Measurements from ENCODE around the gene STAT4. TPM values are rescaled to one million over a fixed set of nuclear protein-coding genes. Genes with fewer than 3 reads are reported as not detected.

STAT4 gene
- total RNA-seq, 1 donor, result 163 TPM

GRCh38 chr2:191166111-191166755 lies 15.4 kb upstream of the STAT4 start:
- Histone ChIP-seq H3K9me3 (ENCODE audit: low read depth, low read length) (no peaks in the 10 kb centered on the region), H3K4me3 (ENCODE audit: low read length) (no peak overlapping the region), H3K4me1 (ENCODE audit: insufficient read depth, low read length) (no peaks in the 10 kb centered on the region), H3K27me3 (ENCODE audit: insufficient read depth, low read length) (no peaks in the 10 kb centered on the region)

GRCh38 chr2:191165176-191165643 lies 14.4 kb upstream of the STAT4 start:
- H3K4me1 ChIP-seq (ENCODE audit: insufficient read depth, low read length), result no peaks in the 10 kb centered on the region
- no peaks in the 10 kb centered on the region for H3K27me3 ChIP-seq (ENCODE audit: insufficient read depth, low read length)
- no peaks in the 10 kb centered on the region for H3K9me3 ChIP-seq (ENCODE audit: low read depth, low read length)
- no peak overlapping the region for H3K4me3 ChIP-seq (ENCODE audit: low read length)

- Histone ChIP-seq H3K9me3 (ENCODE audit: low read depth, low read length) (no peaks in the 10 kb centered on the region), H3K27me3 (ENCODE audit: insufficient read depth, low read length) (no peaks in the 10 kb centered on the region), H3K4me1 (ENCODE audit: insufficient read depth, low read length) (no peaks in the 10 kb centered on the region), H3K4me3 (ENCODE audit: low read length) (no peak overlapping the region)
These were observed 8.0 kb upstream of the STAT4 start for GRCh38 chr2:191158747-191159146.

- Histone ChIP-seq H3K27me3 (ENCODE audit: insufficient read depth, low read length) (no peaks in the 10 kb centered on the region), H3K9me3 (ENCODE audit: low read depth, low read length) (no peaks in the 10 kb centered on the region), H3K4me3 (ENCODE audit: low read length) (no peak overlapping the region), H3K4me1 (ENCODE audit: insufficient read depth, low read length) (no peaks in the 10 kb centered on the region)
These were observed 7.4 kb upstream of the STAT4 start for GRCh38 chr2:191158193-191158592.

- Histone ChIP-seq H3K4me1 (ENCODE audit: insufficient read depth, low read length) (peaks cover 11% of the 10 kb centered on the region), H3K4me3 (ENCODE audit: low read length) (no peak overlapping the region), H3K9me3 (ENCODE audit: low read depth, low read length) (no peaks in the 10 kb centered on the region), H3K27me3 (ENCODE audit: insufficient read depth, low read length) (no peaks in the 10 kb centered on the region)
These were observed 4.8 kb upstream of the STAT4 start for GRCh38 chr2:191155608-191156071.

GRCh38 chr2:191153716-191154115 lies 2.9 kb upstream of the STAT4 start:
- H3K27me3 ChIP-seq (ENCODE audit: insufficient read depth, low read length), result no peaks in the 10 kb centered on the region
- no peaks in the 10 kb centered on the region for H3K9me3 ChIP-seq (ENCODE audit: low read depth, low read length)
- H3K4me1 ChIP-seq (ENCODE audit: insufficient read depth, low read length), result peaks cover 11% of the 10 kb centered on the region
- H3K4me3 ChIP-seq (ENCODE audit: low read length), result no peak overlapping the region

- Histone ChIP-seq H3K4me1 (ENCODE audit: insufficient read depth, low read length) (peaks cover 17% of the 10 kb centered on the region), H3K4me3 (ENCODE audit: low read length) (no peak overlapping the region)
These were observed 1.9 kb upstream of the STAT4 start for GRCh38 chr2:191152482-191153240.

GRCh38 chr2:191151331-191151730 lies 537 bp upstream of the STAT4 start:
- Histone ChIP-seq H3K4me3 (ENCODE audit: low read length) (peak overlapping the region; percentile 74), H3K27me3 (ENCODE audit: insufficient read depth, low read length) (no peaks in the 10 kb centered on the region), H3K4me1 (ENCODE audit: insufficient read depth, low read length) (peaks cover 17% of the 10 kb centered on the region), H3K9me3 (ENCODE audit: low read depth, low read length) (no peaks in the 10 kb centered on the region)

More at GRCh38 chr2:191152482-191153240, 1.9 kb upstream of the STAT4 start:
- no peaks in the 10 kb centered on the region for H3K9me3 ChIP-seq (ENCODE audit: low read depth, low read length)
- H3K27me3 ChIP-seq (ENCODE audit: insufficient read depth, low read length), result no peaks in the 10 kb centered on the region

GRCh38 chr2:191150230-191150599 lies 579 bp downstream of the STAT4 start:
- H3K27me3 ChIP-seq (ENCODE audit: insufficient read depth, low read length), result no peaks in the 10 kb centered on the region
- H3K9me3 ChIP-seq (ENCODE audit: low read depth, low read length), result no peaks in the 10 kb centered on the region
- H3K4me1 ChIP-seq (ENCODE audit: insufficient read depth, low read length), result peaks cover 17% of the 10 kb centered on the region
- peak overlapping the region; percentile 74 for H3K4me3 ChIP-seq (ENCODE audit: low read length)

- H3K9me3 ChIP-seq (ENCODE audit: low read depth, low read length), result no peaks in the 10 kb centered on the region
- peaks cover 20% of the 10 kb centered on the region for H3K4me1 ChIP-seq (ENCODE audit: insufficient read depth, low read length)
- H3K4me3 ChIP-seq (ENCODE audit: low read length), result no peak overlapping the region
- H3K27me3 ChIP-seq (ENCODE audit: insufficient read depth, low read length), result no peaks in the 10 kb centered on the region
These were observed 1.4 kb downstream of the STAT4 start for GRCh38 chr2:191149391-191149790.

GRCh38 chr2:191148791-191149190 lies 2.0 kb downstream of the STAT4 start:
- Histone ChIP-seq H3K9me3 (ENCODE audit: low read depth, low read length) (no peaks in the 10 kb centered on the region), H3K4me1 (ENCODE audit: insufficient read depth, low read length) (peaks cover 21% of the 10 kb centered on the region), H3K4me3 (ENCODE audit: low read length) (no peak overlapping the region), H3K27me3 (ENCODE audit: insufficient read depth, low read length) (no peaks in the 10 kb centered on the region)

GRCh38 chr2:191148281-191148680 lies 2.5 kb downstream of the STAT4 start:
- H3K27me3 ChIP-seq (ENCODE audit: insufficient read depth, low read length), result no peaks in the 10 kb centered on the region
- H3K4me1 ChIP-seq (ENCODE audit: insufficient read depth, low read length), result peaks cover 22% of the 10 kb centered on the region
- no peak overlapping the region for H3K4me3 ChIP-seq (ENCODE audit: low read length)
- no peaks in the 10 kb centered on the region for H3K9me3 ChIP-seq (ENCODE audit: low read depth, low read length)

GRCh38 chr2:191145769-191146471 lies 4.9 kb downstream of the STAT4 start:
- H3K9me3 ChIP-seq (ENCODE audit: low read depth, low read length), result no peaks in the 10 kb centered on the region
- H3K27me3 ChIP-seq (ENCODE audit: insufficient read depth, low read length), result no peaks in the 10 kb centered on the region
- H3K4me3 ChIP-seq (ENCODE audit: low read length), result no peak overlapping the region
- peaks cover 19% of the 10 kb centered on the region for H3K4me1 ChIP-seq (ENCODE audit: insufficient read depth, low read length)

- no peaks in the 10 kb centered on the region for H3K27me3 ChIP-seq (ENCODE audit: insufficient read depth, low read length)
- H3K9me3 ChIP-seq (ENCODE audit: low read depth, low read length), result no peaks in the 10 kb centered on the region
- H3K4me1 ChIP-seq (ENCODE audit: insufficient read depth, low read length), result peaks cover 17% of the 10 kb centered on the region
- no peak overlapping the region for H3K4me3 ChIP-seq (ENCODE audit: low read length)
These were observed 6.6 kb downstream of the STAT4 start for GRCh38 chr2:191144217-191144616.

- Histone ChIP-seq H3K27me3 (ENCODE audit: insufficient read depth, low read length) (no peaks in the 10 kb centered on the region), H3K4me1 (ENCODE audit: insufficient read depth, low read length) (peaks cover 17% of the 10 kb centered on the region), H3K9me3 (ENCODE audit: low read depth, low read length) (no peaks in the 10 kb centered on the region), H3K4me3 (ENCODE audit: low read length) (no peak overlapping the region)
These were observed 7.0 kb downstream of the STAT4 start for GRCh38 chr2:191143791-191144190.

Measured in mononuclear cell (primary cell).